Measurements from ENCODE around the gene KLC1.
A peak's percentile ranks its signal among the peaks of the same experiment; 100 is the strongest.

The KLC1 gene

DNA sequence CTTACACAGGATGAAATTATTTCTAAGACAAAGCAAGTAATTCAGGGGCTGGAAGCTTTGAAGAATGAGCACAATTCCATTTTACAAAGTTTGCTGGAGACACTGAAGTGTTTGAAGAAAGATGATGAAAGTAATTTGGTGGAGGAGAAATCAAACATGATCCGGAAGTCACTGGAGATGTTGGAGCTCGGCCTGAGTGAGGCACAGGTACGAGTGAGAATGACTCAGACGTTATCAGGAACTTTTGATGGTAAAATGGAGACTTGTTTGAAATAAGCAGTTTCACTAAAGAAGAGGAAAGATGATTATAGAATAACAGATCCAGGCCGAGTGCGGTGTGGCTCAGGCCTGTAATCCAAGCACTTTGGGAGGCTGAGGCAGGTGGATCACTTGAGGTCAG, 25.6 kb downstream of the KLC1 start:
- ChIA-PET POLR2A (ENCODE audit: low non-redundant PET) (no interaction called here), CTCF (interaction anchor here (0.7 kb wide), 1 partner anchor 1021 kb away, joined by 4 read pairs; no protein-coding TSS in a partner anchor)
- no peak overlapping the region for H3K27ac ChIP-seq
- no peak for TF ChIP-seq CTCF (conservative IDR thresholded peaks at IDR 0.05; ENCODE audit: low read depth)
- no peak for DNase-seq (ENCODE audit: low spot score)

GRCh38 chr14:103656031-103656755, 27.2 kb downstream of the KLC1 start:
- POLR2A ChIA-PET (ENCODE audit: low non-redundant PET) = no interaction called here
- H3K27ac ChIP-seq = 0 out of 2 replicates have a peak overlapping the region, but pooled peaks have one; percentile 23
- CTCF ChIA-PET = interaction anchor here (0.6 kb wide), 2 partner anchors 9 to 67 kb away, joined by 3 to 5 read pairs; no protein-coding TSS in a partner anchor

DNA sequence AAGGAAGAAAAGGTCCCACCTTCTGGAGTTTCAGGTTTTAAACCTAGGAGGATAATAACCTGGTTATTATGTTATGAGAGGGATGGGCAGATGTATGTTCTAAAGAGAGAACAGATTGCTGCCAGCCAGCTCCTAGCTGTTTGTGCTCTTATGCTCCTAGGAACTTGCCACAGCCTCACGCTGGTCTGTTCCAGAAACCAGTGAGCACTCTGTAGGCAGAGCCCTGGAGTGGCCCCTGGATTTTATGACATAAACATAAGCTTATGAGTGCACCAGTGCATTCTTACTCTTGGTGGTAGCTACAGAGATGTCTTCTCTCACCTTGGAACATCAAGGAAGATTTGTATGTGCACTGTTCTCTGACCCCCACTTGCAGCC, 27.7 kb downstream of the KLC1 start:
- no peak for DNase-seq (ENCODE audit: low spot score)
- POLR2A ChIA-PET (ENCODE audit: low non-redundant PET) = no interaction called here
- no peak for TF ChIP-seq CTCF (conservative IDR thresholded peaks at IDR 0.05; ENCODE audit: low read depth)
- CTCF ChIA-PET = no interaction called here
- no peak overlapping the region for H3K27ac ChIP-seq

More at GRCh38 chr14:103656031-103656755, 27.2 kb downstream of the KLC1 start:
- no peak for DNase-seq (ENCODE audit: low spot score)
- TF ChIP-seq CTCF (conservative IDR thresholded peaks at IDR 0.05; ENCODE audit: low read depth) = no peak

- POLR2A ChIA-PET (ENCODE audit: low non-redundant PET) = no interaction called here
- CTCF ChIA-PET = no interaction called here
- TF ChIP-seq CTCF (conservative IDR thresholded peaks at IDR 0.05; ENCODE audit: low read depth) = no peak
- no peak for DNase-seq (ENCODE audit: low spot score)
- peak overlapping the region; percentile 21; the same call in 1 of the 2 replicates for H3K27ac ChIP-seq
Measured at GRCh38 chr14:103657471-103657870, 28.5 kb downstream of the KLC1 start.

GRCh38 chr14:103659631-103660030, 30.6 kb downstream of the KLC1 start:
- H3K27ac ChIP-seq = no peak overlapping the region
- ChIA-PET CTCF (no interaction called here), POLR2A (ENCODE audit: low non-redundant PET) (interaction anchor here (0.6 kb wide), 1 partner anchor 39 kb away, joined by 8 read pairs; no protein-coding TSS in a partner anchor)
- DNase-seq (ENCODE audit: low spot score) = no peak
- TF ChIP-seq CTCF (conservative IDR thresholded peaks at IDR 0.05; ENCODE audit: low read depth) = no peak

DNA sequence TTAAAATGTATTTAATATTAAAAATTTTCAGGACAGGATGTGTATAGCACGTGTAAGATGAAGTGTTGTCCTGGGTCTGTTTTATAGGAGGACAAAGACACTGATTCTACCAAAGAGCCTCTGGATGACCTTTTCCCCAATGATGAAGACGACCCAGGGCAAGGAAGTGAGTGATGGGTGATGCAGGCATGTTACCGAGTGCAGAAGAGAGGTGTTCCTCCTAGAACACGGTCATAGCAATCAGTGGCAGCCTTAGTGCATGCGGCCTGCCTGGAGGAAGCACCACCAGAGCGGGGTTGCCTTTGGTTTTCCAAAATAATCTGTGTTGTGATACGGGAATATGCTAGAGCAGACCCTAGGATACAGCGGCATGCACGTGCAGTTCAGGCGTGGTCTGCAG, 33.0 kb downstream of the KLC1 start:
- ChIA-PET POLR2A (ENCODE audit: low non-redundant PET) (no interaction called here), CTCF (no interaction called here)
- peak overlapping the region; percentile 19 for H3K27ac ChIP-seq
- no peak for TF ChIP-seq CTCF (conservative IDR thresholded peaks at IDR 0.05; ENCODE audit: low read depth)
- no peak for DNase-seq (ENCODE audit: low spot score)
